Measurements from ENCODE around the gene CCDC167. TPM values are rescaled to one million over a fixed set of nuclear protein-coding genes. Genes with fewer than 3 reads are reported as not detected.

CCDC167 gene
- total RNA-seq, 1 experiment from 2014 or later: 32.3 TPM

- no peak overlapping the region for H3K4me3 ChIP-seq (ENCODE audit: low read depth, low read length)
- no peak overlapping the region for H3K4me3 Mint-ChIP-seq (ENCODE audit: unreplicated experiment)
- POLR2A ChIA-PET: no interaction called here
- H3K9me3 Mint-ChIP-seq (ENCODE audit: unreplicated experiment): no peaks in the 10 kb centered on the region
- CTCF ChIA-PET: no interaction called here
- peaks cover 55% of the 10 kb centered on the region for H3K4me1 ChIP-seq
- BruUV-seq (replicated peaks): no TSS peak
- H3K36me3 Mint-ChIP-seq (ENCODE audit: insufficient read depth, unreplicated experiment): no peaks in the 10 kb centered on the region
- H3K4me1 Mint-ChIP-seq (ENCODE audit: low read depth, unreplicated experiment): peaks cover 44% of the 10 kb centered on the region
- H3K27me3 Mint-ChIP-seq (ENCODE audit: insufficient read depth, unreplicated experiment): no peaks in the 10 kb centered on the region
- intact Hi-C loops (cut with micrococcal nuclease; ENCODE audit: unreplicated experiment): no loop called here
- peak overlapping the region; percentile 10 for H3K27ac Mint-ChIP-seq (ENCODE audit: unreplicated experiment)
- TF ChIP-seq, protein P1, sequence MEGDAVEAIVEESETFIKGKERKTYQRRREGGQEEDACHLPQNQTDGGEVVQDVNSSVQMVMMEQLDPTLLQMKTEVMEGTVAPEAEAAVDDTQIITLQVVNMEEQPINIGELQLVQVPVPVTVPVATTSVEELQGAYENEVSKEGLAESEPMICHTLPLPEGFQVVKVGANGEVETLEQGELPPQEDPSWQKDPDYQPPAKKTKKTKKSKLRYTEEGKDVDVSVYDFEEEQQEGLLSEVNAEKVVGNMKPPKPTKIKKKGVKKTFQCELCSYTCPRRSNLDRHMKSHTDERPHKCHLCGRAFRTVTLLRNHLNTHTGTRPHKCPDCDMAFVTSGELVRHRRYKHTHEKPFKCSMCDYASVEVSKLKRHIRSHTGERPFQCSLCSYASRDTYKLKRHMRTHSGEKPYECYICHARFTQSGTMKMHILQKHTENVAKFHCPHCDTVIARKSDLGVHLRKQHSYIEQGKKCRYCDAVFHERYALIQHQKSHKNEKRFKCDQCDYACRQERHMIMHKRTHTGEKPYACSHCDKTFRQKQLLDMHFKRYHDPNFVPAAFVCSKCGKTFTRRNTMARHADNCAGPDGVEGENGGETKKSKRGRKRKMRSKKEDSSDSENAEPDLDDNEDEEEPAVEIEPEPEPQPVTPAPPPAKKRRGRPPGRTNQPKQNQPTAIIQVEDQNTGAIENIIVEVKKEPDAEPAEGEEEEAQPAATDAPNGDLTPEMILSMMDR (IDR thresholded peaks at IDR 0.05; ENCODE audit: insufficient read depth in 1 of 2, low read depth in 1 of 2, low read length in 1 of 2, severe bottlenecking in 1 of 2, unreplicated experiment in 1 of 2): no peak
- no peak for DNase-seq
- no peaks in the 10 kb centered on the region for H3K27me3 ChIP-seq (replicated peaks; ENCODE audit: control insufficient read depth, insufficient read depth, low read length)
- H3K36me3 ChIP-seq (ENCODE audit: control insufficient read depth, insufficient read depth, low read length): no peaks in the 10 kb centered on the region
- H3K9me3 ChIP-seq: no peaks in the 10 kb centered on the region
Measured at GRCh38 chr6:37514321-37514771, 14.7 kb upstream of the CCDC167 start.

DNA sequence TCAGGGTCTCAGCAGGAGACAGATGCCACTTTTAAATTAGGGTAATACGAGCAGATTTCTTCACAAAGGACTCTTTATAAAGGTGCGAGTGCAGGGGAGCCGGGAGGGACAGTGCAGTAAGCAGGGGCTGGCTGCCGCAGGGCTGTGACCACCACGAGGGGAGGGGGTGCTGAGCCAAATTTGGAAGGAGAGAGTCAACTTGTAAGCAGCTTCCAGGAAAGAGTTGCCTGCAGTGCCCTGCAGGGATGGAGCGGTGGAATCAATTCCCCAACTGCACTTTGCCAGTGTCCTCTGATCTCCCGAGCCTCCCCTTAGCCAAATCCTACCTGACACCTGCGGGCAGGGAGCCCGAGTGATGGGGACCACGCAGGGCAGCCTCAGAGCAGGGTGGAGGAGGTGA lies 13.9 kb upstream of the CCDC167 start:
- no peaks in the 10 kb centered on the region for H3K36me3 ChIP-seq (ENCODE audit: control insufficient read depth, insufficient read depth, low read length)
- H3K4me3 ChIP-seq (ENCODE audit: low read depth, low read length): no peak overlapping the region
- intact Hi-C loops (cut with micrococcal nuclease; ENCODE audit: unreplicated experiment): no loop called here
- no peaks in the 10 kb centered on the region for H3K36me3 Mint-ChIP-seq (ENCODE audit: insufficient read depth, unreplicated experiment)
- H3K27me3 ChIP-seq (replicated peaks; ENCODE audit: control insufficient read depth, insufficient read depth, low read length): no peaks in the 10 kb centered on the region
- H3K9me3 ChIP-seq: no peaks in the 10 kb centered on the region
- no peak overlapping the region for H3K4me3 Mint-ChIP-seq (ENCODE audit: unreplicated experiment)
- POLR2A ChIA-PET: no interaction called here
- BruUV-seq (replicated peaks): no TSS peak
- DNase-seq: no peak
- peaks cover 63% of the 10 kb centered on the region for H3K4me1 ChIP-seq
- CTCF ChIA-PET: no interaction called here
- peaks cover 46% of the 10 kb centered on the region for H3K4me1 Mint-ChIP-seq (ENCODE audit: low read depth, unreplicated experiment)
- TF ChIP-seq, protein P1 (IDR thresholded peaks at IDR 0.05; ENCODE audit: insufficient read depth in 1 of 2, low read depth in 1 of 2, low read length in 1 of 2, severe bottlenecking in 1 of 2, unreplicated experiment in 1 of 2): no peak
- no peaks in the 10 kb centered on the region for H3K27me3 Mint-ChIP-seq (ENCODE audit: insufficient read depth, unreplicated experiment)
- peak overlapping the region; percentile 86 for H3K27ac Mint-ChIP-seq (ENCODE audit: unreplicated experiment)
- H3K9me3 Mint-ChIP-seq (ENCODE audit: unreplicated experiment): no peaks in the 10 kb centered on the region

DNA sequence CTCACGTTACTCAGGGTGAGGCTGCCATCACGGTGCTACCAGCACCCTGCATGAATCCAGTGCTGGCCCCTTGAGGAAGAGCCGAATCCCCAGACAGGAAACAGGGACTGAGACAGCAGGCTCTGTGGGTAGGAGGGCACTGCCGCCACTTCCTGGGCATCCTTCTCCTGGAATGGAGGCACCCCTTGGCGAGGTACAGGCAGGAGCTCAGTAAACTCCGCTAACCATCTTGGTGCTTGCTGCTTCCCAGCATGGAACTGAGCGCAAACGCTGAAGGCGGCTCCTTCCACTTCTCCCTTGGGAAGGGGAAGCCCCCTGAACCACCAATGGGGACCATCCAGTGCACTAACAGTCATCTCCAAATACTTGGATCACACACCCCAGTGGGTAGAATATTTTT lies 13.5 kb upstream of the CCDC167 start:
- Histone ChIP-seq H3K4me3 (ENCODE audit: low read depth, low read length) (no peak overlapping the region), H3K36me3 (ENCODE audit: control insufficient read depth, insufficient read depth, low read length) (no peaks in the 10 kb centered on the region), H3K4me1 (peaks cover 67% of the 10 kb centered on the region), H3K27me3 (replicated peaks; ENCODE audit: control insufficient read depth, insufficient read depth, low read length) (no peaks in the 10 kb centered on the region), H3K9me3 (no peaks in the 10 kb centered on the region)
- intact Hi-C loops (cut with micrococcal nuclease; ENCODE audit: unreplicated experiment): no loop called here
- TF ChIP-seq, protein P1 (IDR thresholded peaks at IDR 0.05; ENCODE audit: insufficient read depth in 1 of 2, low read depth in 1 of 2, low read length in 1 of 2, severe bottlenecking in 1 of 2, unreplicated experiment in 1 of 2): no peak
- no peak for DNase-seq
- Mint-ChIP-seq H3K27ac (ENCODE audit: unreplicated experiment) (peak overlapping the region; percentile 86), H3K4me1 (ENCODE audit: low read depth, unreplicated experiment) (peaks cover 50% of the 10 kb centered on the region), H3K36me3 (ENCODE audit: insufficient read depth, unreplicated experiment) (no peaks in the 10 kb centered on the region), H3K9me3 (ENCODE audit: unreplicated experiment) (no peaks in the 10 kb centered on the region), H3K4me3 (ENCODE audit: unreplicated experiment) (no peak overlapping the region), H3K27me3 (ENCODE audit: insufficient read depth, unreplicated experiment) (no peaks in the 10 kb centered on the region)
- POLR2A ChIA-PET: interaction anchor here (0.9 kb wide), 1 partner anchor 13 kb away, joined by 3 read pairs; no protein-coding TSS in a partner anchor
- BruUV-seq (replicated peaks): no TSS peak
- CTCF ChIA-PET: interaction anchor here (1.2 kb wide), 1 partner anchor 48 kb away, joined by 3 read pairs; no protein-coding TSS in a partner anchor

Data from Caco-2 (cell line).